Activated CD8-positive, alpha-beta T cell treated with anti-CD3 and anti-CD28 coated beads for 36 hours (primary cell): ENCODE data around the gene RAX2. TPM values are rescaled to one million over a fixed set of nuclear protein-coding genes. Genes with fewer than 3 reads are reported as not detected.

Experiments used
- ATAC-seq: fragments of 200-7000 bp; cut with Tn5 transposase; one replicate; pipeline ENCODE4 v1.10.0; 2021; ENCODE audit warnings: mild to moderate bottlenecking, moderate library complexity
- CTCF ChIA-PET: fragments of 350-600 bp; sonication (Branson Sonifier 250); formaldehyde crosslinking; loops from one replicate; lab custom pipeline; 2021; ENCODE audit warnings: antibody characterized with exemption; lab: Charles Lee
- POLR2A ChIA-PET: fragments of 350-600 bp; sonication (Branson Sonifier 250); formaldehyde crosslinking; loops from one replicate; lab custom pipeline; 2021; ENCODE audit warnings: antibody characterized with exemption; lab: Charles Lee
- DNase-seq: peaks from one replicate; pipeline ENCODE4 v3.0.0-alpha.2; 2020
- H3K27ac Mint-ChIP-seq: one replicate; pipeline ENCODE4 v1.8.0; 2021; ENCODE audit warnings: mild to moderate bottlenecking, mixed read lengths
- H3K27me3 Mint-ChIP-seq: one replicate; pipeline ENCODE4 v1.8.0; 2021; ENCODE audit warnings: mixed read lengths
- H3K36me3 Mint-ChIP-seq: one replicate; pipeline ENCODE4 v1.8.0; 2021; ENCODE audit warnings: low read depth, mixed read lengths
- H3K4me1 Mint-ChIP-seq: one replicate; pipeline ENCODE4 v1.8.0; 2021; ENCODE audit warnings: low read depth, mixed read lengths
- H3K4me3 Mint-ChIP-seq: one replicate; pipeline ENCODE4 v1.8.0; 2021; ENCODE audit warnings: mild to moderate bottlenecking, moderate library complexity, mixed read lengths
- H3K9me3 Mint-ChIP-seq: one replicate; pipeline ENCODE4 v1.8.0; 2021; ENCODE audit warnings: mixed read lengths
- intact Hi-C: fragments of 100-400 bp; cut with micrococcal nuclease; formaldehyde crosslinking; loops from one replicate; pipeline ENCODE4 v1.10.0; 2022
- total RNA-seq, 2 experiments: library from RNA; stranded (reverse); gene quantifications; one replicate each; pipeline ENCODE4 v1.2.3, GENCODE V29; 2021
- TF ChIP-seq, protein P1 (sequence below): fragments of 200-600 bp; IDR thresholded peaks from one replicate; pipeline ENCODE4 v1.8.0; 2022; ENCODE audit warnings: antibody characterized with exemption, mild to moderate bottlenecking

RAX2 gene
- total RNA-seq, 2 experiments from 2014 or later: not detected

GRCh38 chr19:3801412-3802096, 29.5 kb upstream of the RAX2 start:
- Mint-ChIP-seq H3K27me3 (no peaks in the 10 kb centered on the region), H3K36me3 (peaks cover 3% of the 10 kb centered on the region), H3K27ac (no peak overlapping the region), H3K4me3 (peak overlapping the region; percentile 50), H3K4me1 (peaks cover 24% of the 10 kb centered on the region), H3K9me3 (peaks cover 5% of the 10 kb centered on the region)
- DNase-seq: peak; percentile 83
- POLR2A ChIA-PET: interaction anchor here (0.7 kb wide), 1 partner anchor 19 kb away, joined by 3 read pairs; no protein-coding TSS in a partner anchor
- CTCF ChIA-PET: no interaction called here
- peak; percentile 69 for ATAC-seq
- intact Hi-C loops: no loop called here
- TF ChIP-seq, protein P1, sequence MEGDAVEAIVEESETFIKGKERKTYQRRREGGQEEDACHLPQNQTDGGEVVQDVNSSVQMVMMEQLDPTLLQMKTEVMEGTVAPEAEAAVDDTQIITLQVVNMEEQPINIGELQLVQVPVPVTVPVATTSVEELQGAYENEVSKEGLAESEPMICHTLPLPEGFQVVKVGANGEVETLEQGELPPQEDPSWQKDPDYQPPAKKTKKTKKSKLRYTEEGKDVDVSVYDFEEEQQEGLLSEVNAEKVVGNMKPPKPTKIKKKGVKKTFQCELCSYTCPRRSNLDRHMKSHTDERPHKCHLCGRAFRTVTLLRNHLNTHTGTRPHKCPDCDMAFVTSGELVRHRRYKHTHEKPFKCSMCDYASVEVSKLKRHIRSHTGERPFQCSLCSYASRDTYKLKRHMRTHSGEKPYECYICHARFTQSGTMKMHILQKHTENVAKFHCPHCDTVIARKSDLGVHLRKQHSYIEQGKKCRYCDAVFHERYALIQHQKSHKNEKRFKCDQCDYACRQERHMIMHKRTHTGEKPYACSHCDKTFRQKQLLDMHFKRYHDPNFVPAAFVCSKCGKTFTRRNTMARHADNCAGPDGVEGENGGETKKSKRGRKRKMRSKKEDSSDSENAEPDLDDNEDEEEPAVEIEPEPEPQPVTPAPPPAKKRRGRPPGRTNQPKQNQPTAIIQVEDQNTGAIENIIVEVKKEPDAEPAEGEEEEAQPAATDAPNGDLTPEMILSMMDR: no peak

DNA sequence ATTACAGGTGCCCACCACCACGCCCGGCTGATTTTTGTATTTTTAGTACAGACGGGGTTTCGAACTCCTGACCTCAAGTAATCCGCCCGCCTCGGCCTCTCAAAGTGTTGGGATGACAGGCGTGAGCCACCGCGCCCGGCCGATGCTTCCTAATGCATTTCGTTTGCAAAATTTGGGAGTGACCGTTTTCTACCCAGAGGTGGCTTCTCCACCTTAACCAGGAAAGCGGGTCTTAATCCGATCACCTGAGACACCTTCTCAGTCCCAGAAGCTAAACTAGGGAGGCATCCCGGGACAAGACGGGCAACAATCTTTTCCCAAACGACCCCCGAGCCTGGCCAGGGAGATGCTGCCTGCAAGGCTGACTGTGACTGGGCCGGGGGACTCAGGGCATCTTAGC, 29.0 kb upstream of the RAX2 start:
- Mint-ChIP-seq H3K9me3 (peaks cover 7% of the 10 kb centered on the region), H3K4me3 (peak overlapping the region; percentile 50), H3K36me3 (peaks cover 3% of the 10 kb centered on the region), H3K4me1 (peaks cover 23% of the 10 kb centered on the region), H3K27me3 (no peaks in the 10 kb centered on the region), H3K27ac (no peak overlapping the region)
- TF ChIP-seq, protein P1: no peak
- no peak for DNase-seq
- ChIA-PET CTCF (no interaction called here), POLR2A (interaction anchor here (0.7 kb wide), 1 partner anchor 18 kb away, joined by 3 read pairs; no protein-coding TSS in a partner anchor)
- ATAC-seq: no peak
- intact Hi-C loops: no loop called here

GRCh38 chr19:3798137-3798536, 26.1 kb upstream of the RAX2 start:
- DNase-seq: peak; percentile 50
- intact Hi-C loops: no loop called here
- ChIA-PET CTCF (interaction anchor here (0.7 to 2.9 kb wide), 3 partner anchors 11 to 61 kb away, joined by 3 to 17 read pairs (median 11); partner anchors contain the start of gene MATK), POLR2A (interaction anchor here (1.2 kb wide), 2 partner anchors 14 to 18 kb away, joined by 3 to 4 read pairs; no protein-coding TSS in a partner anchor)
- peaks cover 7% of the 10 kb centered on the region for H3K9me3 Mint-ChIP-seq
- TF ChIP-seq, protein P1: no peak
- H3K27me3 Mint-ChIP-seq: no peaks in the 10 kb centered on the region
- peak; percentile 74 for ATAC-seq
- H3K4me1 Mint-ChIP-seq: peaks cover 21% of the 10 kb centered on the region
- H3K4me3 Mint-ChIP-seq: no peak overlapping the region
- peaks cover 3% of the 10 kb centered on the region for H3K36me3 Mint-ChIP-seq
- peak overlapping the region; percentile 52 for H3K27ac Mint-ChIP-seq

- Mint-ChIP-seq H3K4me1 (peaks cover 17% of the 10 kb centered on the region), H3K4me3 (no peak overlapping the region), H3K27me3 (no peaks in the 10 kb centered on the region), H3K27ac (no peak overlapping the region), H3K9me3 (peaks cover 7% of the 10 kb centered on the region), H3K36me3 (peaks cover 3% of the 10 kb centered on the region)
- TF ChIP-seq, protein P1: no peak
- DNase-seq (no peak), ATAC-seq (no peak)
- intact Hi-C loops: no loop called here
- ChIA-PET POLR2A (interaction anchor here (0.8 to 0.9 kb wide), 2 partner anchors 10 to 11 kb away, joined by 3 read pairs; partner anchors contain the start of gene MATK), CTCF (interaction anchor here (1.2 to 2.9 kb wide), 5 partner anchors 9 to 33 kb away, joined by 3 to 17 read pairs (median 4); partner anchors contain the start of gene MATK)
Observed at GRCh38 chr19:3796358-3796757, 24.3 kb upstream of the RAX2 start.

GRCh38 chr19:3793799-3794198, 21.8 kb upstream of the RAX2 start:
- H3K27me3 Mint-ChIP-seq: no peaks in the 10 kb centered on the region
- H3K9me3 Mint-ChIP-seq: peaks cover 7% of the 10 kb centered on the region
- ATAC-seq (no peak), DNase-seq (no peak)
- CTCF ChIA-PET: interaction anchor here (1.6 kb wide), 1 partner anchor 28 kb away, joined by 5 read pairs; no protein-coding TSS in a partner anchor
- intact Hi-C loops: no loop called here
- H3K4me3 Mint-ChIP-seq: no peak overlapping the region
- TF ChIP-seq, protein P1: no peak
- peaks cover 3% of the 10 kb centered on the region for H3K36me3 Mint-ChIP-seq
- peaks cover 10% of the 10 kb centered on the region for H3K4me1 Mint-ChIP-seq
- POLR2A ChIA-PET: interaction anchor here (1.0 to 2.3 kb wide), 3 partner anchors 9 to 19 kb away, joined by 3 to 6 read pairs (median 3); no protein-coding TSS in a partner anchor
- H3K27ac Mint-ChIP-seq: no peak overlapping the region
